Measurements from ENCODE around the gene MYO5B.

MYO5B gene

GRCh38 chr18:50188652-50189051, 6.3 kb downstream of the MYO5B start:
- DNase-seq (ENCODE audit: low read depth in 2 of 2) = no peak

- DNase-seq (ENCODE audit: low read depth in 2 of 2) = no peak
Observed at GRCh38 chr18:50187659-50188058, 7.3 kb downstream of the MYO5B start.

GRCh38 chr18:50186385-50186784, 8.6 kb downstream of the MYO5B start:
- DNase-seq (ENCODE audit: low read depth in 2 of 2) = no peak

- DNase-seq (ENCODE audit: low read depth in 2 of 2) = no peak
Observed at GRCh38 chr18:50183556-50183955, 11.4 kb downstream of the MYO5B start.

GRCh38 chr18:50182511-50182910, 12.4 kb downstream of the MYO5B start:
- no peak for DNase-seq (ENCODE audit: low read depth in 2 of 2)

GRCh38 chr18:50181590-50181989, 13.4 kb downstream of the MYO5B start:
- no peak for DNase-seq (ENCODE audit: low read depth in 2 of 2)

GRCh38 chr18:50179465-50179864, 15.5 kb downstream of the MYO5B start:
- no peak for DNase-seq (ENCODE audit: low read depth in 2 of 2)

GRCh38 chr18:50177294-50177992, 17.5 kb downstream of the MYO5B start:
- DNase-seq (ENCODE audit: low read depth in 2 of 2) = no peak

- DNase-seq (ENCODE audit: low read depth in 2 of 2) = no peak
Observed at GRCh38 chr18:50172367-50172766, 22.6 kb downstream of the MYO5B start.

GRCh38 chr18:50171406-50171805, 23.5 kb downstream of the MYO5B start:
- DNase-seq (ENCODE audit: low read depth in 2 of 2) = no peak

- no peak for DNase-seq (ENCODE audit: low read depth in 2 of 2)
Observed at GRCh38 chr18:50170004-50170403, 24.9 kb downstream of the MYO5B start.

GRCh38 chr18:50169149-50169548, 25.8 kb downstream of the MYO5B start:
- DNase-seq (ENCODE audit: low read depth in 2 of 2) = no peak

GRCh38 chr18:50167966-50168365, 27.0 kb downstream of the MYO5B start:
- DNase-seq (ENCODE audit: low read depth in 2 of 2) = no peak

- no peak for DNase-seq (ENCODE audit: low read depth in 2 of 2)
Observed at GRCh38 chr18:50166901-50167300, 28.0 kb downstream of the MYO5B start.

- DNase-seq (ENCODE audit: low read depth in 2 of 2) = no peak
Observed at GRCh38 chr18:50163505-50163904, 31.4 kb downstream of the MYO5B start.

- DNase-seq (ENCODE audit: low read depth in 2 of 2) = no peak
Observed at GRCh38 chr18:50162486-50163304, 32.3 kb downstream of the MYO5B start.

GRCh38 chr18:50161597-50162205, 33.2 kb downstream of the MYO5B start:
- no peak for DNase-seq (ENCODE audit: low read depth in 2 of 2)

- no peak for DNase-seq (ENCODE audit: low read depth in 2 of 2)
Observed at GRCh38 chr18:50159654-50160046, 35.3 kb downstream of the MYO5B start.

GRCh38 chr18:50158866-50159653, 35.9 kb downstream of the MYO5B start:
- DNase-seq (ENCODE audit: low read depth in 2 of 2) = no peak

GRCh38 chr18:50155406-50155805, 39.5 kb downstream of the MYO5B start:
- no peak for DNase-seq (ENCODE audit: low read depth in 2 of 2)

- DNase-seq (ENCODE audit: low read depth in 2 of 2) = no peak
Observed at GRCh38 chr18:50154420-50154819, 40.5 kb downstream of the MYO5B start.

GRCh38 chr18:50152900-50153299, 42.0 kb downstream of the MYO5B start:
- no peak for DNase-seq (ENCODE audit: low read depth in 2 of 2)

All from stimulated activated CD8-positive, alpha-beta memory T cell treated with anti-CD3 and anti-CD28 coated beads, Interleukin-15, amount 100 ng/mL, for 4 hours (primary cell).